Inferior parietal cortex (tissue), 1 donor: Measurements from ENCODE around the gene BUB1B.
"Not testable (repeated sequence)": the region's sequence is repeated elsewhere in the genome, so short reads cannot be mapped to it uniquely, and the experiment has no call there.

Source experiments
- DNase-seq: peaks from one replicate; pipeline ENCODE4 v3.0.0-alpha.2; 2016; ENCODE audit errors: extremely low spot score

Gene BUB1B, protein sequence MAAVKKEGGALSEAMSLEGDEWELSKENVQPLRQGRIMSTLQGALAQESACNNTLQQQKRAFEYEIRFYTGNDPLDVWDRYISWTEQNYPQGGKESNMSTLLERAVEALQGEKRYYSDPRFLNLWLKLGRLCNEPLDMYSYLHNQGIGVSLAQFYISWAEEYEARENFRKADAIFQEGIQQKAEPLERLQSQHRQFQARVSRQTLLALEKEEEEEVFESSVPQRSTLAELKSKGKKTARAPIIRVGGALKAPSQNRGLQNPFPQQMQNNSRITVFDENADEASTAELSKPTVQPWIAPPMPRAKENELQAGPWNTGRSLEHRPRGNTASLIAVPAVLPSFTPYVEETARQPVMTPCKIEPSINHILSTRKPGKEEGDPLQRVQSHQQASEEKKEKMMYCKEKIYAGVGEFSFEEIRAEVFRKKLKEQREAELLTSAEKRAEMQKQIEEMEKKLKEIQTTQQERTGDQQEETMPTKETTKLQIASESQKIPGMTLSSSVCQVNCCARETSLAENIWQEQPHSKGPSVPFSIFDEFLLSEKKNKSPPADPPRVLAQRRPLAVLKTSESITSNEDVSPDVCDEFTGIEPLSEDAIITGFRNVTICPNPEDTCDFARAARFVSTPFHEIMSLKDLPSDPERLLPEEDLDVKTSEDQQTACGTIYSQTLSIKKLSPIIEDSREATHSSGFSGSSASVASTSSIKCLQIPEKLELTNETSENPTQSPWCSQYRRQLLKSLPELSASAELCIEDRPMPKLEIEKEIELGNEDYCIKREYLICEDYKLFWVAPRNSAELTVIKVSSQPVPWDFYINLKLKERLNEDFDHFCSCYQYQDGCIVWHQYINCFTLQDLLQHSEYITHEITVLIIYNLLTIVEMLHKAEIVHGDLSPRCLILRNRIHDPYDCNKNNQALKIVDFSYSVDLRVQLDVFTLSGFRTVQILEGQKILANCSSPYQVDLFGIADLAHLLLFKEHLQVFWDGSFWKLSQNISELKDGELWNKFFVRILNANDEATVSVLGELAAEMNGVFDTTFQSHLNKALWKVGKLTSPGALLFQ

GRCh38 chr15:40160689-40161688 is at the start of gene BUB1B:
TSS of gene BUB1B (plus strand) at chr15:40161069. CDS start at chr15:40161221, 152 bp downstream.
- DNase-seq = peak; percentile 97

- no peak for DNase-seq
These were observed 49.0 kb upstream of the BUB1B start for GRCh38 chr15:40111888-40112287.

DNA sequence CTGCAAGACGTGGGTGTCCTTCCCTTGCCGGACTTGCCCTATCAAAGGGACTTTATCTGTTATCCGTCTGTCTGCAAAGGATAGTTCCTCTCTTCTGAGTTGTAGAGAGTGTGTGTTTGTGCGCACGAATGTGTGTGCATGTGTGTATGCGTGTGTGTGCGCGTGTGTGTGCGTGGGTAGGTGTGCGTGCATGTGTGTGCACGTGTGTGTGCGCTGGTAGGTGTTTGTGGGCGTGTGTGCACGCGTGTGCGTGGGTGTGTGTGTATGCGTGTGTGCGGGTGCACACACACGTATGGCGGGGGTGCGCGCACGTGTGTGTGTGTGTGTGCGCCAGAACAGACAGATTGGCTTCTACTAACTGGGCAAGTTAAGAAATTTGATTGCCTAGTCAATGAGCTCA is 48.1 kb upstream of the BUB1B start:
- no peak for DNase-seq

DNA sequence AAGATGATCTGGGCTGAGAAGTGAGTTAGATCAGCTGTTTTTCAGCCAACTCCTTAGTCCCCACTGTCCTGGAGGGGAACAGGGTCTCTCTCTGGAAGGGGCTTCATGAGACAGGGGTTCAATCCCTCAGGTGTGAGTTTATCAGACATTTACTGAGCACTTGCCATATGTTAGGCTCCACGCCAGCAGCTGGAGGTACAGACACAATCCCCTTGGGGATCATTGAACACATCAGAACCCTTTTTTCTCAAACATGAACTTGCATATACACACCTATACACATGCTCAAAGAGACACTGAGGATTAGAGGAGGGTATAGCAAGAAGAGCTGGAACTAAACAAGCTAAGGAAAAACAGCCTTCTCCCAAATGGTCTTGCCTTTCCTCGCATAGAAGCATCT is 46.7 kb upstream of the BUB1B start:
- no peak for DNase-seq

- DNase-seq = not testable (repeated sequence)
These were observed 45.8 kb upstream of the BUB1B start for GRCh38 chr15:40115106-40115505.

- no peak for DNase-seq
These were observed 45.2 kb upstream of the BUB1B start for GRCh38 chr15:40115670-40116093.

- no peak for DNase-seq
These were observed 42.4 kb upstream of the BUB1B start for GRCh38 chr15:40118473-40118872.

DNA sequence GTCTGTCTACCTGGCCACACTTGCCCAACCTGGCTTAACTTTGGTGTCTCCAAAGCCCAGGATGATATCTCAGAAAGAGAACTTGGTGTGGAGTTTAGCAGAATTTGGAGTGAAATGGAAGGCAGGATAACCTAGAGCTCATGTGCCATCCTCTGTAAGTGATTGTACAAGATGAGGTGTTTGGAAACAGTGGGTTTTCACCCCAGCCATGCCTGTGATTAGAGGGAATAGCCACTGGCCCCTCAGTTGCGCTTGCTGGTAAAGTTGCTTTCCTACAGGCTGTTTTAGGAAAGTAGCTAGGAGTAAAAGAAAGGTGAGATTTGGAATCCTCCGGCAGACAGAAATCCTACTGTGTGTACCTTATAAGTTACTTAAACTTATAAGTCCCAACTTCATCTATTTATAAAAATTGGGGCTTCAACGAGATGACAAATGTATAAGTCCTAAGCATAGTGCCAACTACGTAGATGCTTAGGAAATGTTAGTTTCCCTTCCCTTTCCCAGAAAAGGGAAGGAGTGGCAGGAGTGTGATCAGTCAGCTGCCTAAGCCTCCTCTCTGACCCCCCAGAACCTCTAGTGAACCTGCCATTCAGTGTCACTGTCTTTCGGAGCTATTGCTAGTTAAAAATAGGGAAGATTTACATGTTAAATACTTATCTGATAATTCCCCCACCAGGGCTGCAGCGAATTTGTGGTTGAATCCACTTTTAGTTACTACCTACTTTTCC is 38.8 kb upstream of the BUB1B start:
- DNase-seq = no peak

GRCh38 chr15:40122989-40123388 is 37.9 kb upstream of the BUB1B start:
- DNase-seq = not testable (repeated sequence)

GRCh38 chr15:40123863-40124262 is 37.0 kb upstream of the BUB1B start:
- DNase-seq = not testable (repeated sequence)

DNA sequence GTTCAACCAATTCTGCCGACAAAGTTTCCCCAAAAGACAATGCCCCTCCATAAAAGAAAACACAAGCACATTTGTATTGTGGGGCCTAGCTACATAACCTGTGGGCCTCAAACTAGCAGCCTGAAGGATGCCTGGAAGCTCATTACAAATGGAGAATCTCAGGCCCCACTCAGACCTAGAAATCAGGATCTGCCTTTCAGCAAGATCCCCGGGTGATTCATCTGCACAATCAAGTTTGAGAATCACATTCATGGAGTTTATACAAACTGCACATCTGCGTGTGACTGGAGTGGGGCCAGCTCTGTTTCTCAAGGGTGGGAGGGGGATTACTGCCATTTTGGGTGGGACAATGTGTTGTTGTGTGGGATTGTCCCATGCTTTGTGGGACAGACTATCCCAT is 36.5 kb upstream of the BUB1B start:
- not testable (repeated sequence) for DNase-seq

GRCh38 chr15:40124807-40125285 is 36.0 kb upstream of the BUB1B start:
- not testable (repeated sequence) for DNase-seq

GRCh38 chr15:40125950-40126349 is 34.9 kb upstream of the BUB1B start:
- no peak for DNase-seq

DNA sequence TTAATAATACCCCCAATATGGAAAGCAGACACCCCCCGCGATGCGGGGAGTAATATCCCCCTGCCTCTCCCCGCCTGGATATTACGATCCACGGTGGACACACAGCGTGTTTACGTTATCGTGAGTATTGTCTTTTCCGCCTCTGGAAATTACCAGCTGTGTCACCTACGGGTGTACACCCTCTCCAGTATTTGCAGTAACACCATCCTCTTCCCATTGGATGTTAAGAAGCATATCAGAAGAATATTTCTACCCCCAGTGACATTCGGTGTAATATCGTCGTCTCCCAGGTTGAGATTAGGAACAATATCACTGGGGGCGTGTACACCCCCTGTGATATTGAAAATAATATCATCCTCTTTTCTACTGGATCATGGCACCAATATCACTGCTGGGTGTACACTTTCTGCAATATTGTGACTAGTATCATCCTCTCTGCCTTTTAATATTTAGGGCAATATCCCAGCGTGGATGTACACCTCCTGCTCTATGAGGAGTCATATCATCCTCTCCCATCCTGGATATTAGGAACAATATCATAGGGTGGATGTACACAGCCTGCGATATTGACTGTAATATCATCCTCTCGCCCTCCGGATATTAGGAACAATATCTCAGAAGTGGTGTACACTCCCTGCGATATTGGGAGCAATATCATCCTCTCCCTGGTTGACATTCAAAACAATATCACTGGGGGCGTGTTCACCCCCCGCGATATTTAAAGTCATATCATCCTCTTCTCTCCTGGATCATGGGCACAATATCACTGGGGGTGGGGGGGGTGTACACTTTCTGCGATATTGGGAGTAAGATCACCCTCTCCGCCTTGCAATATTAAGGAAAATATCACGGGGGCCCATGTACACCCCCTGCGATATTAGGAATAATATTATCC is 31.9 kb upstream of the BUB1B start:
- no peak for DNase-seq

DNA sequence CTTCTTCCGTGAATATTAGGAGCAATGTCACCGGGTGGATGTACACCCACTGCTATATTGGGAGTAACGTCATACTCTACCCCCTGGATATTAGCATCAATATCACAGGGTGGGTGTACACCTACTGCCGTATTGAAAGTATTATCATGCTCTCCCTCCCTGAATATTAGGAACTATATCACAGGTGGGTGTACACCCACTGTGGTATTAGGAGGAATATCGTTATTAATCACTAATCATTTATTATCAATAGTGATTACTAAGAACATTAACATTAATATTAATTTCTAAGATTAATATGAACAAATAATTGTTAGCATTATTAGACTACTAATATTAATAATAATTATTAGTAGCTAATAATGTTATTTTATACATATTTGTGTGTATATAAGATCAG is 30.8 kb upstream of the BUB1B start:
- DNase-seq = no peak

GRCh38 chr15:40130799-40131502 is 29.9 kb upstream of the BUB1B start:
- DNase-seq = no peak

DNA sequence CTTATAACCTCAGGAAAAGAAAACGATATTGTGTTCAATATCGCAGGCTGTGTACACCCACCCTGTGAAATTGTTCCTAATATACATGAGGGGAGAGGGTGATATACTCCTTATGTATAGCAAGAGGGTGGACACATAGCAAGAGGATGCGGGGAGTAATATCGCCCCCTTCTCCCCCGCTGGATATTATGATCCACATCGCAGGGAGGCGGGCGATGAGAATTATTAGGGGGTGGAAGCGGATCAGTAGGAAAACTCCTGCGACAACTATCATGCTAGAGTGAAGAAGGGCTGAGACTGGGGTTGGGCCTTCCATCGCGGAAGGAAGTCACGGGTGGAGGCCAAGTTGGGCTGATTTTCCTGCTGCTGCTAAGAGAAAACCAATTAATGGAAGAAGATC is 27.3 kb upstream of the BUB1B start:
- DNase-seq = no peak

DNA sequence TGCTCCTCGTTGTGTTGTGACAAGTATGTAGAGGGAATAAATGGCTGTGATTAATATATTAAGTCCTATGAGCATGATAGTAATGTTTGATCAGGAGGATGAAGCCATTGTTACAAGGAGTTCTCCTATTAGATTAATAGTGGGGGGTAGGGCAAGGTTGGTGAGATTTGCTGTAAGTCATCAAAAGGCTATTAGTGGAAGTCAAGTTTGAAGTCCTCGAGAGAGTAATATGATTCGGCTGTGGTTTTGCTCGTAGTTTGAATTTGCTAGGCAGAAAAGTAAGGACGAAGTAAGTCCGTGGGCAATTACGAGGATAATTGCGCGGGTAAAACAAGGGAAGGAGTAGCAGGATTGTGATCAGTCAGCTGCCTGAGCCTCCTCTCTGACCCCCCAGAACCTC is 26.0 kb upstream of the BUB1B start:
- no peak for DNase-seq
